HUES64 (cell line): Measurements from ENCODE around the gene TP53BP2.

Source experiments
- H3K27ac ChIP-seq: 2 replicates; pipeline ENCODE4 v1.7.0; 2013; ENCODE audit warnings: low read depth, low read length, inconsistent platforms
- H3K27me3 ChIP-seq: 2 replicates; pipeline ENCODE4 v1.6.1; 2013; ENCODE audit warnings: mild to moderate bottlenecking, low read length; ENCODE audit not compliant: insufficient read depth
- H3K36me3 ChIP-seq: 2 replicates; pipeline ENCODE4 v1.6.1; 2013; ENCODE audit warnings: mild to moderate bottlenecking, low read length; ENCODE audit not compliant: insufficient read depth
- H3K4me1 ChIP-seq: 2 replicates; pipeline ENCODE4 v1.6.1; 2013; ENCODE audit warnings: mild to moderate bottlenecking, low read length, moderate library complexity; ENCODE audit not compliant: insufficient read depth
- H3K4me3 ChIP-seq: 2 replicates; pipeline ENCODE4 v1.5.1; 2013; ENCODE audit warnings: mild to moderate bottlenecking, low read length, moderate library complexity
- H3K9ac ChIP-seq: 2 replicates; pipeline ENCODE4 v1.6.1; 2013; ENCODE audit warnings: mild to moderate bottlenecking, low read depth, low read length
- H3K9me3 ChIP-seq: 2 replicates; pipeline ENCODE4 v1.6.1; 2013; ENCODE audit warnings: low read depth, low read length; ENCODE audit not compliant: insufficient read depth
- WGBS: fragments of 150-250, 120-280 bp; methylation state at CpG from one replicate; pipeline ENCODE4 v1.1.7; 2013; ENCODE audit warnings: missing lambda C conversion rate; 5-methylcytosine and 5-hydroxymethylcytosine counted together

TP53BP2 gene

GRCh38 chr1:223788746-223789415, 56.9 kb downstream of the TP53BP2 start:
- Histone ChIP-seq H3K27ac (no peak overlapping the region), H3K27me3 (no peaks in the 10 kb centered on the region), H3K4me3 (no peak overlapping the region), H3K9me3 (no peaks in the 10 kb centered on the region), H3K36me3 (peaks cover 87% of the 10 kb centered on the region), H3K9ac (no peak overlapping the region), H3K4me1 (no peaks in the 10 kb centered on the region)
- WGBS, result 96% methylated on average over 4 of the region's 4 CpGs

DNA sequence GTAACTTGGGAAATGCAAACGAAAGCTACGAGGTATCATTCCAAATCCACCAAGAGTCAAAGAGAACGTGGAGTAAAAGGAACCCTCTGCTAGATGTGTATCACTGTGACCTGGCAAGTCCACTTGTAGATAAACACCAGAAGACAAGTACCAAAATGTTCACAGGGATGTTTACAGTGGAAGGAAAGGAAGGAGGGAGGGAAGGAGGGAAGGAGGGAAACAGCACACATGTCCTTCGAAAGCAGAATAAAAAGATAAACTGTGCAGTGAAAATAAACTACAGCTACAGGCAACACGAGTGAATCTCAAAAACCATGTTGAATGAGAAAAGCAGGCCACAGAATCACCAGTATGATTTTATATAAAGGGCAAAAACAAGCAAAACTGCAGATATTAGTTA, 59.9 kb downstream of the TP53BP2 start:
- peaks cover 82% of the 10 kb centered on the region for H3K36me3 ChIP-seq

DNA sequence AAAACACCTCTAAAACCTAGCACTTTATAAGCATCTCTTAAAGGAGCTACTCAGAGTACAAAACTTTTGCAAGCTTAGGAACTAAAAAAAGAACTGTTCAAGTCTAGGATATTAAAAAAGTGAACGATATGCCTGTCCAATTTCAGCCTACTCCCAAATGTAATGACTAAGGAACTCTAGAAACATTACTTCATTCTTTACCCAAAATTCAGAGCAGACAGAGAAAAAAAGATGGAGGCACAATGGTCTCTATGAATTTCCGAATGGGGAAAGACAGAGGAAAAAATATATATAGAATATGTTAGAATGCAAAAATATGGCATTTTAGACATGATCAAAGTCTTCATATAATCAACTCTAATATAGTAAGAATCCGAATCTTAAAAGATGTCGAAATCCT, 61.2 kb downstream of the TP53BP2 start:
- no peaks in the 10 kb centered on the region for H3K9me3 ChIP-seq
- no peak overlapping the region for H3K9ac ChIP-seq
- no peaks in the 10 kb centered on the region for H3K4me1 ChIP-seq
- peaks cover 89% of the 10 kb centered on the region for H3K36me3 ChIP-seq
- no peak overlapping the region for H3K4me3 ChIP-seq
- H3K27me3 ChIP-seq, result no peaks in the 10 kb centered on the region
- no peak overlapping the region for H3K27ac ChIP-seq
- 93% methylated on average over 3 of the region's 4 CpGs for WGBS

More for the DNA sequence above, 59.9 kb downstream of the TP53BP2 start:
- Histone ChIP-seq H3K27me3 (no peaks in the 10 kb centered on the region), H3K27ac (no peak overlapping the region), H3K4me3 (no peak overlapping the region), H3K9ac (no peak overlapping the region), H3K4me1 (no peaks in the 10 kb centered on the region), H3K9me3 (no peaks in the 10 kb centered on the region)
- 95% methylated on average over 5 of the region's 5 CpGs for WGBS

DNA sequence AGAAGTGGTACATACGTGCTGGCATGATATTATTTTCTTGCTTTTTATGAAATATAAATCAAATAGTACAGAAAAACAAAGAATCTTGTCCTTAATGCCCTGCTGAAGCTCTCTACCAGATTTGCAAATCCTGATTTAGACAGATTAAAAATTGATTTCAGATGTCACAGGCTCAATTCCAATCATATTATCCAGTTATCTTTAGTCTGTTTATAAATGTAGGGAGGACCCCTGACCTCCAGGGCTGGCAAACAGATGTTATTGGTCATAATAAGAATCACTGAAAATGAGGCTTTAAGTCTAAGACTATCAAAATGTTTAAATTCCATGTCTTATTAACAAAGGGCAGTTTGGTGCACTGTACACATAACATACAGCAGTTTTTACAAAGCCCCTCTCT, 62.1 kb downstream of the TP53BP2 start:
- Histone ChIP-seq H3K27ac (no peak overlapping the region), H3K4me1 (no peaks in the 10 kb centered on the region), H3K9ac (no peak overlapping the region), H3K36me3 (peaks cover 89% of the 10 kb centered on the region), H3K9me3 (no peaks in the 10 kb centered on the region), H3K4me3 (no peak overlapping the region), H3K27me3 (no peaks in the 10 kb centered on the region)
- WGBS, result no CpG with 5 or more reads among the region's 1 CpG

DNA sequence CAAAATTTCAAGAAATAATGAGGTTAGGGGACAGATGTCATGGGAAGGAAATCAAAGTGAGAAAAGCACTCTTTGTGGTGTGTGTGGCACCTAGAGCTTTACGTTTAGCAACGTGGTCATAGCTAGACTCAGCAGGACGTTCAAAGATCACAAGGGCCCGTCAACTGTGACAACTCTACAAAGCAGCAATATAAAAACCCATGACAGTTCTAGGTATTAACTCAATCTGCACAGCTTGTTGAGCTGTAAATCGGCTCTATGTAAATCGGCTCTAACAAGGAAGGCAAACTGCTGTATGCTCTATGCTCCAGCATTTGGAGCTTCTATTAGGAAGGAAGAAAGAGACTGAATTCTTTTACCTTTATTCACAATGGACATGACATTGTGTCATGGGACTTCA, 64.8 kb downstream of the TP53BP2 start:
- Histone ChIP-seq H3K4me1 (no peaks in the 10 kb centered on the region), H3K4me3 (no peak overlapping the region), H3K9ac (no peak overlapping the region), H3K27ac (no peak overlapping the region), H3K36me3 (peaks cover 89% of the 10 kb centered on the region), H3K27me3 (no peaks in the 10 kb centered on the region), H3K9me3 (no peaks in the 10 kb centered on the region)
- WGBS, result 89% methylated on average over 6 of the region's 6 CpGs

- no peaks in the 10 kb centered on the region for H3K9me3 ChIP-seq
- no peak overlapping the region for H3K9ac ChIP-seq
- H3K4me3 ChIP-seq, result no peak overlapping the region
- 98% methylated on average over 8 of the region's 8 CpGs for WGBS
- H3K27me3 ChIP-seq, result no peaks in the 10 kb centered on the region
- no peak overlapping the region for H3K27ac ChIP-seq
- no peaks in the 10 kb centered on the region for H3K4me1 ChIP-seq
- H3K36me3 ChIP-seq, result peaks cover 89% of the 10 kb centered on the region
Observed at GRCh38 chr1:223780318-223780717, 65.4 kb downstream of the TP53BP2 start.

DNA sequence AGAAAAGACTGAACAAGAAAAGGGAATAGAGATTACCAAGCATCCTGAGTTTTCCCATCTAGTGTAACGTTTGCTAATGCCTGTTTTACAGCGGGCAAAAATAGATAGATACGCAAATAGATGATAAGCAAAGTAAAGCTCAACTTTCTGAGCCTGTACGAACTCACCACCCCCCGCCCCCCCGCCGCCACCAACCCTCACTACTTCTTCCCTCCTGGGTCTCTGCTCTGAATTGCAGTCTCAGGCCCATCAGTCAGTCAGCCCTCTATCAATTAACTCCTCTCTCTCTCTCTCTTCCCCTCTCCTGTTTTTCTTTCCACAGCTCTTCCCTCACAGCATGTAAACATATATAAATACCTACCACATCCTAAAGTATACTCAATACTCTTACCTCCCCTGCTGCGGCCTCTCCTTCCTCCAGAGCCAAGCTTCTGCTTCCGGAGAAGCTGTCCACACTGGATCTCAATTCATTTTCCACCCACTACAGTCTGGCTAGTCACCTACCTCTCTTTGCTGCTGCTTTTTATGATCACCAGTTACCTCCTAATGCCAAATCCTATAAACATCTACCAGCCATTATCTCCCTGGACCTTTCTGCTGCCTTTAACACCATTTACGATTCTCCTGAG, 68.8 kb downstream of the TP53BP2 start:
- H3K27me3 ChIP-seq, result no peaks in the 10 kb centered on the region
- no peak overlapping the region for H3K27ac ChIP-seq
- H3K36me3 ChIP-seq, result peaks cover 89% of the 10 kb centered on the region
- H3K9ac ChIP-seq, result no peak overlapping the region
- no peak overlapping the region for H3K4me3 ChIP-seq
- peaks cover 8% of the 10 kb centered on the region for H3K4me1 ChIP-seq
- 89% methylated on average over 10 of the region's 10 CpGs for WGBS
- H3K9me3 ChIP-seq, result no peaks in the 10 kb centered on the region

- Histone ChIP-seq H3K4me3 (no peak overlapping the region), H3K4me1 (peaks cover 15% of the 10 kb centered on the region), H3K9me3 (no peaks in the 10 kb centered on the region), H3K27ac (no peak overlapping the region), H3K9ac (no peak overlapping the region), H3K36me3 (peaks cover 91% of the 10 kb centered on the region), H3K27me3 (no peaks in the 10 kb centered on the region)
- WGBS, result 87% methylated on average over 9 of the region's 9 CpGs
Observed at GRCh38 chr1:223776075-223776814, 69.5 kb downstream of the TP53BP2 start.

DNA sequence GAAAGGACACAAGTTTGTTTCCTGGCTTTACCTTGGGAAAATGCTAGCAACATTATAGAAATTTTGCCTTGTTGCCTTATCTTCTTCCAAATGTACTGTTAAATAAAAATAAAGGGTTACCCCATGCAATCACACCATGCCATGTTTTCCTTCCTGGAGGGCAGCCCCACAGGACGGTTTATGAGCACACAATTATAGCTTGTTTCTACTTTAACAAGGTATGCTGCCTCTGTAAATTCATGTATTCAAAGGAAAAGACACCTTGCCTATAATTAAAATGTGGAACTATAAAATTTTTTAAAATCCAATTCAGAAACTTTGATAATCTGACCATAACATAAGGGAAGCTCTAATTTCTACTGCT, 70.1 kb downstream of the TP53BP2 start:
- Histone ChIP-seq H3K4me3 (no peak overlapping the region), H3K27ac (no peak overlapping the region), H3K36me3 (peaks cover 90% of the 10 kb centered on the region), H3K27me3 (no peaks in the 10 kb centered on the region), H3K9ac (no peak overlapping the region), H3K4me1 (peaks cover 16% of the 10 kb centered on the region), H3K9me3 (no peaks in the 10 kb centered on the region)
- WGBS, result 92% methylated on average over 1 of the region's 1 CpG

GRCh38 chr1:223775054-223775453, 70.7 kb downstream of the TP53BP2 start:
- Histone ChIP-seq H3K9me3 (no peaks in the 10 kb centered on the region), H3K36me3 (peaks cover 90% of the 10 kb centered on the region), H3K27ac (no peak overlapping the region), H3K4me1 (peaks cover 16% of the 10 kb centered on the region), H3K4me3 (no peak overlapping the region), H3K9ac (no peak overlapping the region), H3K27me3 (no peaks in the 10 kb centered on the region)
- WGBS, result 67% methylated on average over 3 of the region's 4 CpGs

DNA sequence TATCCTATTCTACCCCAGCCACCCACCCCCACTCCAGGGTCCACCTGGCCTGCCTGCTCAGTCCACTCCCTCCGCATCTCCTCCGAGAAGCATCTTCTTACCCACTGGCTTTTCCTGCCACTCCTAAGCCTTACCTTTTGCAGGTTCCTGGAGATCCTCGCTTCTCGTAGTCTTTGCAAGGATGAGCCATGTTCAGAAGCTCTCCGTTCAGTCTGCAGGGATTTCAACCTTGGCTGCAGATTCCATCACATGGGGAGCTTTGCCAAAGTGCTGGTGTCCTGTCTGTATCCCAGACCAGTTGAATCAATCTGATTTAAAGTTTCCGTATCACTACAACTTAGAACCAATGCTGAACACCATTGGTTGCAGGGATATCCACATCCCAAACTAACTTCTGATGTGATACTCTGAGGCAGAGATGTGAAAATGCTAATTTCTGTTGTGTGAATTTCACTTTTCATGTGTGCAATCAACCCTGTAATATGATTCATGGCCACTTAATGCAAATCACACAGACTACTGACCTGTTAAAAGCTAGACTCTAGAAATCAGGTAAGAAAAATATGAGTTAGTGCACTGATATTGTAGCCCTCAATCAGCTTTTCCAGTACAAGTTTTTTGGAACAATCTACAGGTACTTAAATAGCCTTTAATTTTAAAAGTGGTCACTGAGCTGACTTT, 71.5 kb downstream of the TP53BP2 start:
- Histone ChIP-seq H3K27me3 (no peaks in the 10 kb centered on the region), H3K4me1 (peaks cover 16% of the 10 kb centered on the region), H3K4me3 (no peak overlapping the region), H3K27ac (no peak overlapping the region), H3K9me3 (no peaks in the 10 kb centered on the region), H3K9ac (no peak overlapping the region), H3K36me3 (peaks cover 90% of the 10 kb centered on the region)
- 97% methylated on average over 6 of the region's 6 CpGs for WGBS
